ENCODE data around the gene INSR.

INSR gene

GRCh38 chr19:7197760-7198696 is 96.2 kb downstream of the INSR start:
- in situ Hi-C loops (cut with HindIII; ENCODE audit: low sequenced_read_pairs): no loop called here

GRCh38 chr19:7197119-7197759 is 97.0 kb downstream of the INSR start:
- in situ Hi-C loops (cut with HindIII; ENCODE audit: low sequenced_read_pairs): no loop called here

DNA sequence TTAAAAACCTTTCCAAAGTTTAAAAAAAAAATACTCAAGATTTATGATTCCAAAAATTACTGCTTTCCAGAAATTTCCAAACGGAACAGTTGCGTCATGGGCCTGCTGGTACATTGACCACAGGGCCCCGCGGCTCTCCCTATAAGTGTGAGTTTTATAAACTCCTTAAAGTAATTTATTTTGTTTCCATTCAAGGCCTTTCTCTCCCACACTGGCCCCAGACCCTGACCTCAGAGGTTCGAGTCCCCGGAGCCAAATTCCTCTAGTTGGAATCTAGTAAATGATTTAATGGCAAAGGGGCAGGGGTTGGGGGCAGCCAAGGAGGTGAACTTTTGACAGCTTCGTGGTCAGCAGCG is 97.5 kb downstream of the INSR start:
- in situ Hi-C loops (cut with HindIII; ENCODE audit: low sequenced_read_pairs): no loop called here

- in situ Hi-C loops (cut with HindIII; ENCODE audit: low sequenced_read_pairs): no loop called here
Observed at GRCh38 chr19:7195046-7195445, 99.2 kb downstream of the INSR start.

GRCh38 chr19:7194566-7194965 is 99.6 kb downstream of the INSR start:
- in situ Hi-C loops (cut with HindIII; ENCODE audit: low sequenced_read_pairs): no loop called here

GRCh38 chr19:7191946-7192691 is 102.1 kb downstream of the INSR start:
- in situ Hi-C loops (cut with HindIII; ENCODE audit: low sequenced_read_pairs): no loop called here

DNA sequence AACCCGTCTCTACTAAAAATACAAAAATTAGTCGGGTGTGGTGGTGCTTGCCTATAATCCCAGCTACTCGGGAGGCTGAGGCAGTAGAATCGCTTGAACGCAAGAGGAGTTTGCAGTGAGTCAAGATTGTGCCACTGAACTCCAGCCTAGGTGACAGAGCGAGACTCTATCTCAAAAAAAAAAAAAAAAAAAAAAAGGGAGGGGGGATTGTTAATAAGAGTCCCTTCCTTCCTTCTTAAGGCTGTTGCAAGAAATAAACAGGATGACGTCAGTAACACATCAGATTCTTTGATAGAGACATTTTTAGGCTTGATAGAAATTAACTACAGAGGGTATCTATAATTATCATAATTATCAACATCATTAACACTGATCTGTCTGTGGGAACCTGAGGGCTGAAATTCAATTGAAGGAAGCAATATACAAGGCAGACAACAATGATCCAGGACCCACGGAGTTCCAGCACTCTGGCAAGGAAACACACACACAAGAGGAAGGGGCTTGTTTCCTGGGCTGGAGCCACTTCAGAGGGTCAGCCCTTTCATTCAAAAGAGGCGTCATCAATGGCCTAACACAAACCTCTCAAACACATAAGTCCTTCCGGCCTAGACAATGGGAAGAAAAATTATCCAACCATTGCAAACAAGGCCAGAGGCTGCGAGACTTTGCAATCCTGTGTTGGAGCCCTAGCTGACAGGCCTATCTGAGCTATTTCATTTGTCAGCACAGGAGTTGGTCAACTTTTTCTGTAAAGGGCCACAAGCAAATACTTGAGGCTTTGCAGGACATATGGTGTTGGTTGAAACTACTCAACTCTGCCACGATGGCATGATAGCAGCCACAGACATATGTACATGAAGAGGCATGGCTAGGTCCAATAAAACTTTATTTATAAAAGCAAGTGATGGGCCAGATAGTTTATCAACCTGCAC is 105.2 kb downstream of the INSR start:
- in situ Hi-C loops (cut with HindIII; ENCODE audit: low sequenced_read_pairs): no loop called here

DNA sequence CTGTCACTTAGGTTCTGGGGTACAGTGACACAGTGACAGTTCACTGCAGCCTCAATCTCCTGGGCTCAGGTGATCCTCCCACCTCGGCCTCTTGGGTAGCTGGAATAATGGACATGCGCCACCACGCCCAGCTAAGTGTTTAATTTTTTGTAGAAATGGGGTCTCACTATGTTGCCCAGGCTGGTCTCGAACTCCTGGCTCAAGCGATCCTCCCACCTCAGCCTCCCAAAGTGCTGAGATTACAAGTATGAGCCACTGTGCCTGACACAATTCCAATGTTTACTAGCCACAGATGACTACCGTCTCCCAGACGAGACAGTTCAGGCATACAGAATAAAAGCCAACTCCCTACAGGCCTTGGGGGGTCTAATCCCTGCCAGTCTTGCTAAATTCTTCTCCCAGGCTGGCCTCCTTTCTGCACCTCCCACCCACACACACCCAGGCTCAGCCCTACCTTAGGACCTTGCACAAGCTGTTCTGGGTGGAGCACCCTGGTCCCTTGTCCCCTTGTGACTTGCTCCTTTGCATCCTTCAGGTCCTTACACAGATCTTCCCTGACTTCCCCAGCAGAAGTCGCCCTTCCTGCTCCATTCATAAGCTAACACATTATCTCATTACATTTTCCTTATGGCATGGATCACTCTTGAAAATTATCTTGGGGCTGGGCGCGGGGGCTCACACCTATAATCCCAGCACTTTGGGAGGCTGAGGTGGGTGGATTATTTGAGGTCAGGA is 106.4 kb downstream of the INSR start:
- in situ Hi-C loops (cut with HindIII; ENCODE audit: low sequenced_read_pairs): no loop called here

DNA sequence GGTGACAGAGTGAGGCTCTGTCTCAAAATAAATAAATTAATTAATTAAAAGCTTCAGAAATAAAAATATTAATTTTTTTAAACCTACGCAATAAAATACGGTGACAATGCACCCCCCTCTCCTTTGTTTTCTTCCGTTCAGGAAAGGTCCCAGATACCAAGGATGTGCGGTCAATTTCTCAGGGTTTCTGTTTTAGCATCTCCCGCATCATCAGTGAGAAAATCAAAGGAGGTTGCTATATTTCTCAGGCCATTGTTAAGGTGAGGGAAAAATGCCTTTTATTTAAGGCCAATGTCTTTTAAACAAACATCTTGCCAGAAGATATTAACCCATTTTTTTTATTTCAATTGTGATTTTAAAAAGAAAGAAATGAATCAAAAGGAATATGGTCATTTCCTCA is 111.7 kb downstream of the INSR start:
- in situ Hi-C loops (cut with HindIII; ENCODE audit: low sequenced_read_pairs): no loop called here

GRCh38 chr19:7179917-7180306 is 114.3 kb downstream of the INSR start:
- in situ Hi-C loops (cut with HindIII; ENCODE audit: low sequenced_read_pairs): loop anchor here (10.0 kb wide), 1 partner anchor 85 kb away; no protein-coding TSS in a partner anchor

DNA sequence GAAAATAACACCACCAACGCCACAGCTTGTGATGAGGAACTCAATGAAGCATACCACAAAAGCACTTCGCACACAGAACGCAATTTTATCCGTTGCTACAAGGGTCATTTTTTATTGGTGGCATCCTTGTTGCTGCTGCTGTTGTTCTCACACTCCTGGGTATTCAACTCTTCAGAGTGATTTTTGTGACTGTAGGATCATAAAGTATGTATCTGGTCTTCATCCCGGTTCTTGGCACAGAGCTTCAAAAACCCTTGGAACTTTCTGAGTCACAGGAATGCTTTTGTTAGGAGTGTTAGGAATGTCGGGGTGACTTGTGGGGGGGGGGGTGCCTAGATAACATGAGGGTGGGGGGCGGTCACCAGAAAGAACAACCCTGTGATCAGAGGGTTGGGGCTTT is 116.3 kb downstream of the INSR start:
- in situ Hi-C loops (cut with HindIII; ENCODE audit: low sequenced_read_pairs): loop anchor here (10.0 kb wide), 1 partner anchor 87 kb away; no protein-coding TSS in a partner anchor

DNA sequence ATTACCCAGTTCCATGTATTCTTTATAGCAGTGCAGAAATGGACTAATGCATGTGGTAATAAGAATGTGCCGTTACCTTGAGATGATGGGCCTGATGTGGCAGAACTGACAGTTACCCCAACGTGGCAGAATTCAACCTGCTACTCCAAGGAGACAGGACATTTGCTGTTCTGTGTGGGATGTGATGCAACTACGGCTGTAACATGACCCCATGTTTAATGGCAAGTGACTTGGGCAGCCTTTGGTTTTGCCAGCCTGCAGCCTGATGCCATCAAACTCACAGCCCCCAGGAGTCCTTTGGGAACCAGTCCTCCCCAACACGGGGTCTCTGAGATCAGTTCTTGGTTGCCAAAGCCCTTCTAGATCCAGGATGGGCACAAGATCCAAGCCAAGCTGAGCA is 117.4 kb downstream of the INSR start:
- in situ Hi-C loops (cut with HindIII; ENCODE audit: low sequenced_read_pairs): loop anchor here (10.0 kb wide), 1 partner anchor 88 kb away; no protein-coding TSS in a partner anchor

DNA sequence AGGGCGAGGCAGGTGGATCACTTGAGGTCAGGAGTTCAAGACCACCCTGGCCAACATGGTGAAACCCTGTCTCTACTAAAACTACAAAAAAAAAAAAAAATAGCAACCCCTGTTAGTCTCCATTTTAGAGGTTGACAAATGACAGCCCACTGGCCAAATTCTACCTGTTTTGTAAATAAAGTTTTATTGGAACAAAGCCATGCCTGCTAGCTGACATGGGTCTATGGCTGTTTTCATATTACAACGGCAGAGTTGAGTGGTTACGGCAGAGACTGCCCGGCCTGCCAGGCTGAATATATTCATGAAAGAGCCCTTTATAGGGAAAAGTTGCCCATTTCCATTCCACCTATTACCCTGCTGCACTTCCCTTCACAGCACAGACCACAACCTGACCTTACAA is 121.4 kb downstream of the INSR start:
- in situ Hi-C loops (cut with HindIII; ENCODE audit: low sequenced_read_pairs): loop anchor here (10.0 kb wide), 1 partner anchor 92 kb away; no protein-coding TSS in a partner anchor

DNA sequence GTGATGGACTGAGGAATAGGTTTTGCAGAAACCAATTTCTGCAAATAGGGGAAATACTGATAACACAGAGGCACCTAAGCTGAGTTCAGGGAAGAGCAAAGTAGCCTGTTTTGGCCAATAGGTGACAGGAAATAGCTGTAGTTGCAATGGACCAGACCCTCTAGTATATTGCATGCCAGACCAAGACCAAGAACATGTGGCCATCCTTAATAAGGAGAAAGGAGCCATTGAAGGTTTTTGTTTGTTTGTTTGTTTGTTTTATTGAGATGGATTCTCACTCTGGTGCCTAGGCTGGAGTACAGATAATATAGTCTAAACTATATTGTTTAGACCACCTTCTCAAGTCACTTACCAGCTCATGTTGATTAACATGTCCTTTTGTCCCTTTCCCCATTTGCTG is 123.2 kb downstream of the INSR start:
- in situ Hi-C loops (cut with HindIII; ENCODE audit: low sequenced_read_pairs): loop anchor here (10.0 kb wide), 1 partner anchor 94 kb away; no protein-coding TSS in a partner anchor

DNA sequence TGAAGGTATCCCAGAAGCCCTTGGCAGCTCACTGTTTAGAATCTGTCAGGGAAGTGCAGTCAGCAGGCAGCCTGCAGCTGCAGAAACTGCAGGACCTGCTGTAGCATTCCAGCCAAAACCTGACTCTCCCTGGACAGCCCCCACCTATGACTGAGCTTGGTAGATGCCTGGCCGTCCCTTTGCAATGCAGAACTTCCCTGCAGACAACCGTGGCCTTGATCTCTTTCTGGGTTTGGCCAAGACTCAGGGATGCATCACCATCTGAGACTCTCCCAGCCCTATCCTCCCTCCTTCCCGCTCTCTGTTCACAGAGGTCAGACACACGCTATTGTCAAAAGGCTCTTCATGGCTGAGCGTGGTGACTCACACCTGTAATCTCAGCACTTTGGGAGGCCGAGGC is 125.3 kb downstream of the INSR start:
- in situ Hi-C loops (cut with HindIII; ENCODE audit: low sequenced_read_pairs): no loop called here

GRCh38 chr19:7161292-7161691 is 132.9 kb downstream of the INSR start:
- in situ Hi-C loops (cut with HindIII; ENCODE audit: low sequenced_read_pairs): no loop called here

DNA sequence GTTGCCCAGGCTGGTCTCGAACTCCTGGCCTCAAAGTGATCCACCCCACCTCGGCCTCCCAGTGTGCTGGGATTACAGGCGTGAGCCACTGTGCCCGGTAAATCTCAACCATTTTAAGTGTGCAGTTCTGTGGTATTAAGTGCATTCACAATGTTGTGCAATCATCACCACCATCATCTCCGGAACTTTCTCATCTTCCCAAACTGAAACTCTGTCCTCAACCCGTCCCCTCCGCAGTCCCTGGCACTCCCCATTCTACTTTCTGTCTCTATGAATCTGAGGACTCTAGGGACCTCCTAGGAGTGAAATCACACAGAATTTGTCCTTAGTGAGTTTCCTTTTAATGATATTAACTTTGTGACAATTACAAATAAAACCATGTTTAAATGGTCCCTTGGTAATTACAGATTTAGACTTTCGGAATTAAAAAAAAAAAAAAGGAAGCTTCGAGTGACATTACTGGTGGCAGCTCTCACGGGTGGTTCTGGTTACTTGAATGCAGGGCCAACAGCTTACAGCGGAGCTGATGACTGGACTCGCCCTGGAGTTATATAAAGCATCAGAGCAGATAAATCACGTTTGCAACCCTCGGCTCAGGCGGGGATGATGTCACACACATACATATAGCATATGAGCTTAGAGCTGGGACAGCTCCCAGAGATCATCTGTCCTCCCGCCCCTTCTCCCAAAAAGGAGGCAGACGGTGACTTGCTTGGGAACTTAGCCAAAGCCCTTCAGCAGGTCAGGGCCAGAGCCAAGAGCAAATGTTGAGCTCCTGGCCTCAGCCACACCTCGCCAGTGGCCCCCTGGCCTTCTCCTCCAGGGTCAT is 134.9 kb downstream of the INSR start:
- in situ Hi-C loops (cut with HindIII; ENCODE audit: low sequenced_read_pairs): no loop called here

DNA sequence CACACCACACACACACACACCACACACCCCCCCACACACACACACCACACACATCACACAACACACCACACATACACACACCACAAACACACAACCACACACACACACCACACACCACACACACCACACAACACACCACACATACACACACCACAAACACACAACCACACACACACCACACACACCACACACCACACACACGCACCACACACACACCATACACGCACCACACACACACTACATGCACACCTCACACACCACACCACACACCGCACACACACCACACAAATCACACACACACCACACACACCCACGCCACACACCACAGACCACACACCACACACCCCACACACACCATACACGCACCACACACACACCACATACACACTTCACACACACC is 141.2 kb downstream of the INSR start:
- in situ Hi-C loops (cut with HindIII; ENCODE audit: low sequenced_read_pairs): no loop called here

GRCh38 chr19:7152568-7152967 is 141.6 kb downstream of the INSR start:
- in situ Hi-C loops (cut with HindIII; ENCODE audit: low sequenced_read_pairs): no loop called here

Data from endothelial cell of hepatic sinusoid (primary cell).